ENCODE measurements around the gene VGLL4. TPM values are rescaled to one million over a fixed set of nuclear protein-coding genes. Genes with fewer than 3 reads are reported as not detected.

The VGLL4 gene
- total RNA-seq, 4 donors from 2014 or later: 59.5 to 117 (median 80.9) TPM

DNA sequence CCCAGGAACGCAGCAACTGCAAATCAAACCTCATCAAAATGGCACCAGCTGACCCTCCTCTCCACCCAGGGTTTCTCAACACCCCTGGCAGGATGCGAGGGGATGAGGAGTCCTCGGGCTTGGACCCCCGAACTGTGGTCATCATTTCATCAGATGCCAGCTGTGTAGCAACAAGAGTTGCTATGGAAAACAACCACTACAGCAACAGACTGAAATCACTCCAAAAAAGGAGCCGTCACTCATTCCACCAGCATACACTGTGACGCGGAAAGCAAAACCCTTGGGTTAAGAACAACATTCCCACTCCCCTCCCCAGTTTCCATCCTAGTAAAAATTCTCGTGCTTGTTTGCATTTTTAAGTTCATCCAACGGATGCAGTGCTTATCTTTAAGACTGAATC lies 40.1 kb downstream of the VGLL4 start:
- no peak for TF ChIP-seq POLR2A (IDR thresholded peaks at IDR 0.05)
- no peak for TF ChIP-seq CTCF (IDR thresholded peaks at IDR 0.05)
- 45 to 58% methylated on average over 9 of the region's 9 CpGs for WGBS, 2 donors
- intact Hi-C loops (cut with DNase I; ENCODE audit: low total_unique reads): no loop called here
- peak in 1 of 2 donors; percentile 93 for DNase-seq (ENCODE audit: low spot score in 2 of 2)
- no peak overlapping the region for H3K4me3 ChIP-seq (ENCODE audit: low read depth, poor library complexity, severe bottlenecking)

DNA sequence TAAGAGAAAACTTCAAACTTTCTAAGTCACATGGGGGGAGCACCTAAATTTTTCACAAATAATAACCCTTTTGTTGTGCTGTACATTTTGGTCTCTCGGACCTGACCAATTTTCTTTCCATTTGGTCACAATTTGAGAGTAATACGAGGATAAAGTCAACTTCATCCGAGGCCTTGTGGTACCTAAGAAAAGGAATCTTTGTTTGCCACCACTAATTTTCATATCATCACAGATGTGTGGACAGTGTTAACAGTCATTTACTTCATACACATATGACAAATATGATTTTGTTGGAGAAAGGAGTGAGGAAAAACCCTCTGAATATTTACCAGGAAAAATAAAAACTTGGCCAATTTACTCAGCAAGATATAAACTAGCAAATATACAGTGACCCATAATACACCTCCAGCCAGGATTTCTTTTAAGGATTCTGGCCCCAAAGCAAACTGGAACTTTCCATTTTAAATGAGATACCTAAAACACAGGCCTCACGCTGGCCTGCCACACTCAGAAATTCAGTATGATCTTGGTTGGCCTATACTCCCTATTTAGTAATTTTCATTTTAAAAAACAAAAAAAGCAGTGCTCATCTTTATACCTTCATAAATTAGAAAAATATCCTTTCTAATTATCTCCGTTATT lies 40.7 kb downstream of the VGLL4 start:
- intact Hi-C loops (cut with DNase I; ENCODE audit: low total_unique reads): no loop called here
- 80 to 82% methylated on average over 5 of the region's 5 CpGs for WGBS, 2 donors
- TF ChIP-seq CTCF (IDR thresholded peaks at IDR 0.05) (no peak), POLR2A (IDR thresholded peaks at IDR 0.05) (no peak)
- no peak overlapping the region for H3K4me3 ChIP-seq (ENCODE audit: low read depth, poor library complexity, severe bottlenecking)
- no peak for DNase-seq (ENCODE audit: low spot score in 2 of 2)

DNA sequence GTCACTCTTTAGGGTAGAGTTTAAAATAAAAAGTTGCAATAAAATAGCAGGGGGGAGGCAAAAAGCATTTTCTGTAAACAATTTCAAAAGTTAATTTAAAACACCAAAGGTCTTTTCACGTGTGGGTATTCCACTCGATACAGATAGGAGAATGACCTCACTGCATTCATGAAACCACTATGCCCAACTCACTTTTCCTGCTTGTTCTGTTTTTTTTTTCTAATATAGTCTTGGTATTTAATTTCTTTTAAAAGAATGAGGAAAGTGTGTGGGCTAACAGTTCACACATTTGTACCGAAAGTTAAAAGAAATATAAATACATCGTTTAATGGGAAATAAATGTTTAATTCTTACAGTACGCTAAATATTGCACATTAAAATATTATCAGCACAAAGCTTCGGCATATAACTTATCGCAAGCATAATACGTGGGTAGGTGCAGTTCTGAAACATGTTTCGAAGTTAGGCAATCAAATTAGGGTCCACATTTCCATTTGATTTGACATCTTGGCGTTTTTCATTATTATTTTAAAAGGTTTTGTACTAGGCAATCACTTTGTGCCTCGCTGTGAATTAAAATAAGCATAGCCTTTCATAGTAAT lies 41.4 kb downstream of the VGLL4 start:
- TF ChIP-seq POLR2A (IDR thresholded peaks at IDR 0.05) (no peak), CTCF (IDR thresholded peaks at IDR 0.05) (no peak)
- intact Hi-C loops (cut with DNase I; ENCODE audit: low total_unique reads): no loop called here
- 67 to 70% methylated on average over 11 of the region's 11 CpGs for WGBS, 2 donors
- no peak overlapping the region for H3K4me3 ChIP-seq (ENCODE audit: low read depth, poor library complexity, severe bottlenecking)
- DNase-seq (ENCODE audit: low spot score in 2 of 2): no peak

GRCh38 chr3:11601446-11602238 lies 42.1 kb downstream of the VGLL4 start:
- intact Hi-C loops (cut with DNase I; ENCODE audit: low total_unique reads): no loop called here
- no peak overlapping the region for H3K4me3 ChIP-seq (ENCODE audit: low read depth, poor library complexity, severe bottlenecking)
- 53 to 62% methylated on average over 18 to 21 of the region's 21 CpGs for WGBS, 2 donors
- DNase-seq (ENCODE audit: low spot score in 2 of 2): no peak
- TF ChIP-seq POLR2A (IDR thresholded peaks at IDR 0.05): no peak
- TF ChIP-seq CTCF (IDR thresholded peaks at IDR 0.05): no peak

DNA sequence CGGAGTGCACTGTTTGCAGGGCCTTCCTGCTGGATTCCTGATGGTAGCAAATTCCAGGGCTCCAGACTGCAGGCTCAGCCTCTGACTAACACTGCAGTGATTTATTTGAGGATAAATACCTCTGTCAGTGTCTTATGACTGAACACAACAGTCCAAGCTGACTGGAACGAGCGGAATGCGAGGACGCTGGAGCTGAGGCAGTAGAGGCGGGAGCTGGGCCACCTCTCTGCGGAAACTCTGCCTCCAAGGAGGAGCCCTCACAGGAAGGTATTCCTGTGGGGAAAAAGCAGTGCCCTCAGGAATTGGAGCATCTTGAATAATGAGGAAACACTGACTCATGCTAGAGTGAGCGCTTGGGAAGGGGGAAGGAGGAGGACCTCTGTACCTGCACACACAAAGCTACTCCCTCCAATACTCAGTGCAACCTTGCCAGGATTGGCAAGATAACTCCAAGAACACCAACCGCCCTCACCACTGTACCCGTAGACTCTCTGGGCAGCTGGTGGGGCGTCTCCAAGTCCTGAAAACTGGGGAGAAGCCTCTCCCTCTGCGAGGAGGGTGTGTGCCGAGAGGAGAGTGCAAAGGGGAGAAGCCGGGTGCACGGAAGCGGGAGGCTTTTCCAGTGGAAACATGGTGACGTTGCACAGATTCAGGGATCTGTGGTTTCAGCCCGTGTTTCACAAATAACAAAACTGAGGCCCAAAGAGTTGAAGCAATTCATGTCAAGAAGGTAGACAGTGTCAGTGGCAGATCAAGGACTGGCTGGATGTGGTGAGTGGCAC lies 43.0 kb downstream of the VGLL4 start:
- peak; percentile 78 to 92 for DNase-seq (ENCODE audit: low spot score in 2 of 2)
- 22 to 28% methylated on average over 17 to 18 of the region's 18 CpGs for WGBS, 2 donors
- intact Hi-C loops (cut with DNase I; ENCODE audit: low total_unique reads): no loop called here
- no peak overlapping the region for H3K4me3 ChIP-seq (ENCODE audit: low read depth, poor library complexity, severe bottlenecking)
- TF ChIP-seq CTCF (IDR thresholded peaks at IDR 0.05): no peak
- TF ChIP-seq POLR2A (IDR thresholded peaks at IDR 0.05): no peak

Data from lower leg skin (tissue), 4 donors.